CD8-positive, alpha-beta memory T cell (primary cell): ENCODE data around the gene PISD. TPM values are rescaled to one million over a fixed set of nuclear protein-coding genes. Genes with fewer than 3 reads are reported as not detected.

Experiments
- CTCF ChIA-PET: fragments of 350-600 bp; sonication (Branson Sonifier 250); formaldehyde crosslinking; loops from one replicate; lab custom pipeline; 2021; ENCODE audit warnings: antibody characterized with exemption; lab: Charles Lee
- POLR2A ChIA-PET: fragments of 350-600 bp; sonication (Branson Sonifier 250); formaldehyde crosslinking; loops from one replicate; lab custom pipeline; 2021; ENCODE audit warnings: antibody characterized with exemption; lab: Charles Lee
- DNase-seq, 5 donors: peaks; one replicate each; pipeline versions ENCODE4 v3.0.0 to v3.0.0-alpha.2; 2020 to 2022; ENCODE audit warnings: mixed read lengths in 1 of 5
- H3K27ac ChIP-seq: one replicate; pipeline ENCODE4 v1.7.0; 2013; ENCODE audit warnings: low read depth, mild to moderate bottlenecking, low read length, moderate library complexity
- H3K27me3 ChIP-seq: 2 replicates; pipeline ENCODE4 v1.7.0; 2013; ENCODE audit warnings: low read length, mild to moderate bottlenecking; ENCODE audit not compliant: insufficient read depth, poor library complexity, severe bottlenecking
- H3K36me3 ChIP-seq: 2 replicates; pipeline ENCODE4 v1.7.0; 2013; ENCODE audit warnings: mild to moderate bottlenecking, low read length, moderate library complexity; ENCODE audit not compliant: insufficient read depth
- H3K4me1 ChIP-seq: 2 replicates; pipeline ENCODE4 v1.7.0; 2013; ENCODE audit warnings: mild to moderate bottlenecking, low read length, moderate library complexity; ENCODE audit not compliant: insufficient read depth
- H3K4me3 ChIP-seq: 2 replicates; pipeline ENCODE4 v1.7.0; 2013; ENCODE audit warnings: mild to moderate bottlenecking, low read length
- H3K9me3 ChIP-seq: 2 replicates; pipeline ENCODE4 v1.7.0; 2013; ENCODE audit warnings: mild to moderate bottlenecking, low read length
- H3K27ac Mint-ChIP-seq, 8 donors: one replicate each; pipeline ENCODE4 v1.8.0; 2020 to 2021; ENCODE audit warnings: mixed read lengths in 8 of 8, mild to moderate bottlenecking in 6 of 8, inconsistent platforms in 3 of 8, moderate library complexity in 3 of 8
- H3K27me3 Mint-ChIP-seq, 2 donors: one replicate each; pipeline ENCODE4 v1.8.0; 2020 to 2021; ENCODE audit warnings: mixed read lengths in 2 of 2, mild to moderate bottlenecking in 1 of 2, moderate library complexity in 1 of 2
- H3K36me3 Mint-ChIP-seq, 3 donors: one replicate each; pipeline ENCODE4 v1.8.0; 2020 to 2021; ENCODE audit warnings: mixed read lengths in 3 of 3, inconsistent platforms in 1 of 3, mild to moderate bottlenecking in 1 of 3
- H3K4me1 Mint-ChIP-seq, 3 donors: one replicate each; pipeline ENCODE4 v1.8.0; 2020 to 2021; ENCODE audit warnings: mixed read lengths in 3 of 3, inconsistent platforms in 1 of 3, mild to moderate bottlenecking in 1 of 3
- H3K4me3 Mint-ChIP-seq, 7 donors: one replicate each; pipeline ENCODE4 v1.8.0; 2020 to 2021; ENCODE audit warnings: mixed read lengths in 7 of 7, mild to moderate bottlenecking in 6 of 7, moderate library complexity in 4 of 7, inconsistent platforms in 2 of 7
- H3K9me3 Mint-ChIP-seq, 5 donors: one replicate each; pipeline ENCODE4 v1.8.0; 2020 to 2022; ENCODE audit warnings: mixed read lengths in 5 of 5, mild to moderate bottlenecking in 3 of 5, moderate library complexity in 2 of 5, inconsistent platforms in 1 of 5
- polyA plus RNA-seq: library from polyadenylated mRNA; unstranded; fragments of 300-500 nt; fragmentation: Illumina TruSeq; gene quantifications from one replicate; pipeline ENCODE4 v1.2.3, GENCODE V29; 2021
- total RNA-seq, 2 experiments: library from RNA; stranded (reverse); gene quantifications; one replicate each; pipeline ENCODE4 v1.2.3, GENCODE V29; 2021

The PISD gene
- total and polyA plus RNA-seq, 3 experiments from 2014 or later: 17.1 to 49.6 (median 48.1) TPM

DNA sequence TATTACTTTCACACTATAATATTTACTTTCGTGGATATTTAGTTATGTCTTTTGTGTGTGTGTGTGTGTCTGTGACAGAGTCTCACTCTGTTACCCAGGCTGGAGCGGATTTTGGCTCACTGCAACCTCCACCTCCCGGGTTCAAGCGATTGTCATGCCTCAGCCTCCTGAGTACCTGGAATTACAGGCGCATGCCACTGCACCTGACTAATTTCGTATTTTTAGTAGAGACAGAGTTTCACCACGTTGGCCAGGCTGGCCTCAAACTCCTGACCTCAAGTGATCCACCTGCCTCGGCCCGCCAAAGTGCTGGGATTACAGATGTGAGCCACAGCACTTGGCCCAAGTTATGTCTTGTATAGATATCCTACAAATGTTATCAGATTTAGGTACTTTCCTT is 9.9 kb downstream of the PISD start:
- H3K27me3 ChIP-seq: no peaks in the 10 kb centered on the region
- H3K9me3 Mint-ChIP-seq: no peaks in the 10 kb centered on the region
- H3K4me1 ChIP-seq: no peaks in the 10 kb centered on the region
- ChIA-PET POLR2A (no interaction called here), CTCF (no interaction called here)
- H3K27ac Mint-ChIP-seq: peak overlapping the region in 1 of 8 donors; percentile 73
- no peak for DNase-seq
- H3K4me1 Mint-ChIP-seq: peaks cover 19 to 34% (median 29%) of the 10 kb centered on the region in 3 donors
- no peak overlapping the region for H3K4me3 Mint-ChIP-seq
- H3K27ac ChIP-seq: no peak overlapping the region
- H3K4me3 ChIP-seq: no peak overlapping the region
- no peaks in the 10 kb centered on the region for H3K9me3 ChIP-seq
- H3K36me3 Mint-ChIP-seq: peaks cover 0 to 45% (median 9%) of the 10 kb centered on the region in 3 donors
- peaks cover 17% of the 10 kb centered on the region for H3K36me3 ChIP-seq
- no peaks in the 10 kb centered on the region for H3K27me3 Mint-ChIP-seq

DNA sequence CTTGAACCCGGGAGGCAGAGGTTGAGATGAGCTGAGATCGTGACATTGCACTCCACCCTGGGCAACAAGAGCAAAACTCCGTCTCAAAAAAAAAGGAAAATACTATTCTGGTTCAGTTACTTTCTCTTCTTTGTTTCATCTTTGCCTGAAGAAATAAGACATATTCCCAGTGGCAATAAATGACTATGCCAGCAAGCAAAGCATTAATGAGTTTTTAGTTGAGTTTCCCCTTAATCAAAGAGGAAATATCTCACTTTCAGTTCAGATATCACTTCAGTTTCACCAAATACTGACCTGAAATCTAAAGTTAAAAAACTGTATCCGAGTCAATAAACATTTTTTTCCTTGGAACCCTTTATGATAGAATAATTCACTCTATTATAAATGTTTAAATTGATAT is 10.4 kb downstream of the PISD start:
- Mint-ChIP-seq H3K27me3 (no peaks in the 10 kb centered on the region), H3K4me1 (peaks cover 19 to 36% (median 31%) of the 10 kb centered on the region in 3 donors), H3K36me3 (peaks cover 0 to 49% (median 9%) of the 10 kb centered on the region in 3 donors), H3K27ac (peak overlapping the region in 5 of 8 donors; percentile 21 to 64 (median 29)), H3K4me3 (no peak overlapping the region), H3K9me3 (no peaks in the 10 kb centered on the region)
- Histone ChIP-seq H3K27me3 (no peaks in the 10 kb centered on the region), H3K4me1 (no peaks in the 10 kb centered on the region), H3K36me3 (peaks cover 18% of the 10 kb centered on the region), H3K9me3 (no peaks in the 10 kb centered on the region), H3K4me3 (no peak overlapping the region), H3K27ac (no peak overlapping the region)
- DNase-seq: no peak
- CTCF ChIA-PET: no interaction called here
- POLR2A ChIA-PET: no interaction called here

DNA sequence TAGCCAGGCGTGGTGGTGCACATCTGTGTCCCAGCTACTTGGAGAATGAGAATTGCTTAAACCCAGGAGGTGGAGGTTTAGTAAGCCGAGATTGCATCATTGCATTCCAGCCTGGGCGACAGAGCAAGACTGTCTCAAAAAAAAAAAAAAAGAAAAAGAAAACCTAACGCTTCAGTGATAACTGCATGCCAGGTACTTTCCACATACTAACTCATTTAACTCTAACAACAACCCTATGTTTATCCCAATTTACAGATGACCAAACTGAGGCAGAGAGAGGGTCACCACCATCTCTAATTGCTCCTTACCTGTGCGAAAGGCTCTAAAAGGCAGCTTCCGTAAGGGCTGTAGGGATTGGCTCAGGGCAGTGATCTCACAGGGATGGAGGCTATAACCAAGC is 11.6 kb downstream of the PISD start:
- DNase-seq: no peak
- H3K9me3 Mint-ChIP-seq: no peaks in the 10 kb centered on the region

DNA sequence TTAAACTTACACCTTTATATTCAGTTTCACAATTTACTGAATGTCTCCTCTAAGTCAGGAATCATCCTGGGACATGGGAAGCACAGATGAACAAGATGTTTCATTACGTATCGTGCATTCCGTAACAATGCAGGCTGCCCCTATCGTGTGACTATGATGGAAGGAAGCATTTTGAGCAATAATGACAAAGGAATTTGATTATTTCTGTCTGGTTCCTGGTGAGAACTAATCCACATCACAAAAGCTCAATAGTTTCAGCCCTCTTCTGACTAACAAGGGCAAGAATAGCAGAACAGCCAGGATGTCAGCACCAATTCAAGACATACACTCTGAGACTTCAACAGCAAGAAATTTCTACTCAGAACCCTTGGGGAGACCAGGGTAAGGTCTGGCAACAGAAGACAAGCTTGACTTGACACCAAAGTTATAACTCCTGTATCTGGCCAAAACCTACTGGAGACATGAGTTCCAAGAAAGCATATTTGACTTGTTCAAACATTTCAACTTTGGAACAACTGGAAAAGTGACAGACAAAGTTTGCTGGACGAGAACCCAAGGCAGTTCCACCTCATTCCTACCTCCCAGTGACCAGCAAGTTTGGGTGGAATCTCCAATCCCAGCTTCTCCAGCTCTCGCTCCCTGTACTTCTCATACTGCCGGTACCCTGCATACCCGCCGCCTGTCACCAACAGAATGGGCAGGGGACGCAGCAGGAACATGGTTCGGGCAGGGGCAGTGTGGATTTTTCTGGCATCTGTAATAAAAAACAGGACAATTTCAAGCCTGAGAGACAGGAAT is 14.3 kb downstream of the PISD start:
- no peaks in the 10 kb centered on the region for H3K4me1 ChIP-seq
- no peak overlapping the region for H3K4me3 ChIP-seq
- H3K36me3 Mint-ChIP-seq: peaks cover 0 to 59% (median 7%) of the 10 kb centered on the region in 3 donors
- H3K27ac Mint-ChIP-seq: peak overlapping the region in 1 of 8 donors; percentile 60
- no peak overlapping the region for H3K27ac ChIP-seq
- H3K9me3 Mint-ChIP-seq: no peaks in the 10 kb centered on the region
- peaks cover 11 to 24% (median 17%) of the 10 kb centered on the region in 3 donors for H3K4me1 Mint-ChIP-seq
- no peaks in the 10 kb centered on the region for H3K9me3 ChIP-seq
- H3K36me3 ChIP-seq: peaks cover 18% of the 10 kb centered on the region
- no peak for DNase-seq
- H3K27me3 ChIP-seq: no peaks in the 10 kb centered on the region
- H3K4me3 Mint-ChIP-seq: no peak overlapping the region
- H3K27me3 Mint-ChIP-seq: no peaks in the 10 kb centered on the region
- ChIA-PET POLR2A (interaction anchor here (0.6 kb wide), 1 partner anchor 118 kb away, joined by 7 read pairs; no protein-coding TSS in a partner anchor), CTCF (no interaction called here)

More for the DNA sequence above, 11.6 kb downstream of the PISD start:
- H3K27ac Mint-ChIP-seq: no peak overlapping the region
- POLR2A ChIA-PET: no interaction called here
- peaks cover 18% of the 10 kb centered on the region for H3K36me3 ChIP-seq
- H3K4me1 Mint-ChIP-seq: peaks cover 20 to 39% (median 36%) of the 10 kb centered on the region in 3 donors
- no peaks in the 10 kb centered on the region for H3K27me3 Mint-ChIP-seq
- CTCF ChIA-PET: interaction anchor here (1.3 kb wide), 1 partner anchor 16 kb away, joined by 4 read pairs; no protein-coding TSS in a partner anchor
- H3K27ac ChIP-seq: no peak overlapping the region
- no peaks in the 10 kb centered on the region for H3K9me3 ChIP-seq
- no peaks in the 10 kb centered on the region for H3K27me3 ChIP-seq
- H3K4me3 ChIP-seq: no peak overlapping the region
- H3K4me1 ChIP-seq: no peaks in the 10 kb centered on the region
- peaks cover 0 to 58% (median 9%) of the 10 kb centered on the region in 3 donors for H3K36me3 Mint-ChIP-seq
- H3K4me3 Mint-ChIP-seq: no peak overlapping the region

DNA sequence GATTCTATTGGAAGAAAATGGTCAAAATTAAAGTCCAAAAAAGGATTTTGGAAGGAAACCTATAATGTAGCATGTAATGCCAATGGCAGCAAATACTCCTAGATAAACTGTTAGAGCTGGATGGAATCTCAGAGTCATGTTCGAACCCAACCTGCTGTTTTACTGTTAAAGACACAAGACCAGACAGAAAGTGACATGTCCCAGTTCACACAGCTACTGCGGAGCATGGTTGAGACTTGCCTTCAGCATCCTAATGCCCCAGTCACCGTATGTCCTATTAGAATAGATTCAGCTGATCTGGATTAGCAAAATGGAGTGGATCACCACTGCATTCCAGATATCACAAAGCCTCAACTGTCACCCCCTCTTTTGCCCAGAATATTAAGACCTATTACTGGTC is 14.9 kb downstream of the PISD start:
- Histone ChIP-seq H3K9me3 (no peaks in the 10 kb centered on the region), H3K27me3 (no peaks in the 10 kb centered on the region), H3K4me3 (no peak overlapping the region), H3K27ac (no peak overlapping the region), H3K36me3 (peaks cover 18% of the 10 kb centered on the region), H3K4me1 (no peaks in the 10 kb centered on the region)
- Mint-ChIP-seq H3K27me3 (no peaks in the 10 kb centered on the region), H3K9me3 (no peaks in the 10 kb centered on the region), H3K27ac (peak overlapping the region in 1 of 8 donors; percentile 70), H3K4me1 (peaks cover 11 to 23% (median 16%) of the 10 kb centered on the region in 3 donors), H3K36me3 (peaks cover 0 to 61% (median 7%) of the 10 kb centered on the region in 3 donors), H3K4me3 (no peak overlapping the region)
- ChIA-PET CTCF (no interaction called here), POLR2A (interaction anchor here (0.6 kb wide), 1 partner anchor 117 kb away, joined by 7 read pairs; no protein-coding TSS in a partner anchor)
- no peak for DNase-seq

DNA sequence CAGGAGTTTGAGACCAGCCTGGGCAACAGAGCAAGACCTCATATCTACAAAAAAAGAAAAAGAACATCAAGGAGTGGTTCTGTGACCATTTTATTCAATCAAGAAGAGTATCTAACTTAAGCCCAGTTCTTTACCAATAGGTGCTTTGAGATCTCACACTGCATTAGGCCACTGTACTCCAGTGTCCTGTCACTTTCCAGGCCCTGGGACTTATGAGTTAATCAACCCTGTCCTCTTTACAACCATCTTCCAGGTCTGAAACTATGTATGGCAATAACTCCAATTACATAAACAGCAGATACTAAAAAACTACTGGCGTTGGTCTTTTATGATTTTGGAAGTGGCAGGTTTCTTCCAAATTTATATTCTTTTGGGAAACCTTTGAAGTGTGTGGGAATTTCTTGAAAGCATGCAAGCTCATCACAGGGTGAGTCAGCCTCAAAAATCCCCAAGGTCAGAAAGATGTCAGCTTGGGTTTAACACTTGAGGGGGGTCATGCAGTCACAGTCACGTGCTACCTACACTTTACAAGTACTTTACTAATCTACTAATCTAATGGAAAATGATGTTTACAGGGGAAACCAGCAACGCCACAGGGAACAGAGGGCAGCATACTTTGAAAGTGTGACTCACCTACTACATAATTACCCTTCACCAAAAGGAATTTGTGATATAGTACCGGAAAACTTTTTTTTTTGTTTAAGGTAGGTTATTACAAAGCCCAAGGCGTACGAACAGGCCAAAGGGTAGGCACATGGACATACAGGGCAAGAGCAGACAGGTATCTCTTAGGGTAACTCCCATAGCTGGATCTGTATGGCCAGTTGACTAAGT is 15.6 kb downstream of the PISD start:
- Histone ChIP-seq H3K36me3 (peaks cover 18% of the 10 kb centered on the region), H3K9me3 (no peaks in the 10 kb centered on the region), H3K27ac (no peak overlapping the region), H3K4me3 (no peak overlapping the region), H3K4me1 (no peaks in the 10 kb centered on the region), H3K27me3 (no peaks in the 10 kb centered on the region)
- H3K36me3 Mint-ChIP-seq: peaks cover 0 to 61% (median 7%) of the 10 kb centered on the region in 3 donors
- ChIA-PET POLR2A (no interaction called here), CTCF (no interaction called here)
- no peaks in the 10 kb centered on the region for H3K27me3 Mint-ChIP-seq
- no peak overlapping the region for H3K4me3 Mint-ChIP-seq
- H3K4me1 Mint-ChIP-seq: peaks cover 11 to 17% (median 15%) of the 10 kb centered on the region in 3 donors
- H3K27ac Mint-ChIP-seq: peak overlapping the region in 5 of 8 donors; percentile 26 to 70 (median 42)
- H3K9me3 Mint-ChIP-seq: no peaks in the 10 kb centered on the region
- no peak for DNase-seq

DNA sequence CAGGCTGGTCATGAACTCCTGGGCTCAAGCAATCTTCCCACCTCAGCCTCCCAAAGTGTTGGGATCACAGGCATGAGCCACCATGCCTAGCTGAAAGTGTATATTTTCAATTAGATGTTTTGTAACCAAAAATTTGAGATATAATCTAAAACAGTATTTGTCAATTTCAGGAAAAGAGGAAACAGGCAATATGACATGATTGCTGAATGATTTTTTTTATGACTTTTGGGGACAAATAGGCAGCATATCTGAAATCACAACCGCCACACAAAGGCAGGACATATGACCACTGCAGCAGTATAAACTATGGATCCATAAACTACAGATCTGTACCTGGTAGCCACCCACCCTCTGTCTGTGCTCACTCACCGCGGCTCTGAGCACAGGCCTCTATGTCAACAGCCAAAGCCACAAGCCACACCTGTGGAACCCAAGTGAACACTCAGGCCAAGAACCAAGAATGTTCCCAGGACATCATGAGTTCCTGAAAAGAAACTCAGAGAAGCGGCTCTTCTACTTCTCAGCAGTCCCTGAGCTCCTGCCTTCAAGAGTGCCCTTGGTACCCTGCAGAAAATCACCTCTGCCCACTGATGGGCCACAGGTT is 22.5 kb downstream of the PISD start:
- Mint-ChIP-seq H3K4me3 (peak overlapping the region in 1 of 7 donors; percentile 20), H3K36me3 (peaks cover 0 to 18% (median 1%) of the 10 kb centered on the region in 3 donors), H3K27ac (peak overlapping the region; percentile 39 to 95 (median 80)), H3K27me3 (no peaks in the 10 kb centered on the region), H3K9me3 (no peaks in the 10 kb centered on the region), H3K4me1 (peaks cover 25 to 30% (median 28%) of the 10 kb centered on the region in 3 donors)
- no peak overlapping the region for H3K4me3 ChIP-seq
- ChIA-PET CTCF (interaction anchor here (0.8 kb wide), 1 partner anchor 331 kb away, joined by 3 read pairs; no protein-coding TSS in a partner anchor), POLR2A (interaction anchor here (0.9 kb wide), 1 partner anchor 9 kb away, joined by 3 read pairs; no protein-coding TSS in a partner anchor)
- H3K27me3 ChIP-seq: no peaks in the 10 kb centered on the region
- no peak overlapping the region for H3K27ac ChIP-seq
- peaks cover 13% of the 10 kb centered on the region for H3K4me1 ChIP-seq
- no peaks in the 10 kb centered on the region for H3K9me3 ChIP-seq
- no peaks in the 10 kb centered on the region for H3K36me3 ChIP-seq
- no peak for DNase-seq
